ENCODE results near the gene IQGAP3. TPM values are rescaled to one million over a fixed set of nuclear protein-coding genes. Genes with fewer than 3 reads are reported as not detected.

IQGAP3 gene
- total RNA-seq, 1 experiment from 2014 or later = 41.8 TPM

- DNase-seq (ENCODE audit: low read depth) = no peak
These were observed 26.1 kb downstream of the IQGAP3 start for GRCh38 chr1:156546267-156546666.

GRCh38 chr1:156544592-156545102 is 27.7 kb downstream of the IQGAP3 start:
- no peak for DNase-seq (ENCODE audit: low read depth)

- no peak for DNase-seq (ENCODE audit: low read depth)
These were observed 29.3 kb downstream of the IQGAP3 start for GRCh38 chr1:156543066-156543465.

- no peak for DNase-seq (ENCODE audit: low read depth)
These were observed 31.4 kb downstream of the IQGAP3 start for GRCh38 chr1:156540955-156541354.

GRCh38 chr1:156539818-156540355 is 32.5 kb downstream of the IQGAP3 start:
- no peak for DNase-seq (ENCODE audit: low read depth)

DNA sequence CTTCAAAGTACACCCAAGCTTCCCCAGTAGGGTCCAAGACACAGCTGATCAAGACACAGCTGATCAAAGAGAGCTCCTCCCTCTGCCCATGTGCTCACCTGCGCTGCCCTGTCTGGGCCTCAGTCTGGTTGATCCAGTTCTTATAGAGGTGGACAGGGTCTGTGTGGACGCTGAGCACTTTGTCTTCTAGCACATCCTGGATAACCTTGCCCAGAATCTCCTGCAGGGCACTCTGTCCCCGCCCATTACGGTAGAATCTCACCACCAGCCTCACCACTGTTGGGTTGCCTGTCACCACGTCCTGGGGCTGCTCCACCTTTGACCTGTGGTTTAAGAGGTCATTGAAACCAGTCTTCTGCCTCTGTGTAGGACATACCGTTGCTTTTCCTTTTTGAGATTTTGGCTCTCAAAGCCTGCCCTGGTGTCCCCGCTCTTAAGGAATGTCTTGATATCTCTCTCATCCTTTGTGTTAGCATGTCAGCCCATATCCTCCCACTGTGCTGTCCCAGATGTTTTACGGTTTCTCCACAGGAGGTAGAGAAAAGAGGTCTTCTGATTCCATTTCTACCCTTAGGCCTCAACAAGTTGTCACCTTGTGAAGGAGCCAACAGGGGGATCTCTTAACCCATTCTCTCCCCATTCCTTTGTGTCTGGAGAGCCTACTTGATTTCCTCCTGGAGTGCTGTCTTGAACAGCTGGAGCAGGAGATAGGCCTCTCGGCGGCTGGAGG is 33.5 kb downstream of the IQGAP3 start:
- no peak for DNase-seq (ENCODE audit: low read depth)

GRCh38 chr1:156537027-156537426 is 35.3 kb downstream of the IQGAP3 start:
- no peak for DNase-seq (ENCODE audit: low read depth)

DNA sequence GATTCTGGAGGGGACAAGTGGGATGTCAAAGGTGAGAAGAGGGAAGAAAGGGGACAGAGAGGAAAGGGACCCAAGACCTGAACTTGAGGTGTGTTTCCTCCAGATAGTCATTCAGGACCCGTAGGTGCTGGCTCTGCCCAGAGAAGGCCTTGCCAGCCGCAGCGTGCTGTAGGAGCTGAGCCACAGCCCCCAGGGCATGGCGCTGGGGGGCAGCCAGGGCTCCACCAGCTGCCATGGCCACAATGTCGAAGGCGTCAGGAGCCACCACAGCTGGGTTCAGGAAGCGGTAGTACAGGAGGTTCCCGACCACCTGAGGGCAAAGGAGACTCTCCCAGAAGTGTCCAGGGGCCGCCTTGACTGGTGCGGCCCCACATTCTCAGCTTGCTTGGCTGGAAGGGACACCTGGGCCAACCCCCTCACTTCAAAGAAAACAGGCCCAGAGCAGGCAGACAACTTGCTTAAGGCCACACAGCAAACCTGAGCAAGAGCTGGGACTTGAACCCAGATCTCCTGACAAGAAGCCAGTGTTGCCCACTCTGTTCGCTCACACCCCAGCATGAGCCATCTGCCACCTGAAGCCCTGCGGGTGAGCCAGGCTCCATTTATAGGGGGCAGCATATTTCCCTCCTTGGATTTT is 37.8 kb downstream of the IQGAP3 start:
- DNase-seq (ENCODE audit: low read depth) = no peak

DNA sequence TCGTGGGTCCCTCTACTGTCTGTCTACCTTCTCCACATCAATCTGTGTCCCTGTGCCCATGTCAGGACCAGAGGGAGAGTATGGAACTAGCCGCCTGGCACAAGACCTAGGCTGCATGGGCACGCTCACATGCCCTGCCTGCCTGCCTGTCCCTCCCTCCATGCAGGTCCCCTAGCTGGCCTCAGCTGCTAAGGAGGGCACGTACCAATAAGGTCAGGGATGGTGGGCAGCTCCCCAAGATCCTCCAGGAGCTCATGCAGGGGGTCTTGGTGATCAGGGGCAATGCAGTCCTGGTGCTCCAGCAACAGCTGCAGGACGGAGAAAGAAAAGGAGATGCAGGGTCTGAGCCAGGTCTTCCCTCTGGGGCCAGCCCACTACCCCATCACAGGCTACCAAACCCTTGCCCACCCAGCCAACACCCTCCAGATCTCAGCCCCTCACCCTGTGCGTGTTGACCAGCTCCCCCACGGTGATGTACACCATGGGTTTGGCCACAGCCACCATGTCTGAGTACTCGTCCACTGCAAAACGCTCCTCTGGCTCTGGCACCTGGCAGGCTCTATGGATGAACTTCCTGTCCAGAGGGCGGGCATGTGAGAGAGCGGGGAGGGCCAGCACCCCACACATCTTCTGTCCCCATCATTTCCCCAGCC is 38.7 kb downstream of the IQGAP3 start:
- DNase-seq (ENCODE audit: low read depth) = no peak

DNA sequence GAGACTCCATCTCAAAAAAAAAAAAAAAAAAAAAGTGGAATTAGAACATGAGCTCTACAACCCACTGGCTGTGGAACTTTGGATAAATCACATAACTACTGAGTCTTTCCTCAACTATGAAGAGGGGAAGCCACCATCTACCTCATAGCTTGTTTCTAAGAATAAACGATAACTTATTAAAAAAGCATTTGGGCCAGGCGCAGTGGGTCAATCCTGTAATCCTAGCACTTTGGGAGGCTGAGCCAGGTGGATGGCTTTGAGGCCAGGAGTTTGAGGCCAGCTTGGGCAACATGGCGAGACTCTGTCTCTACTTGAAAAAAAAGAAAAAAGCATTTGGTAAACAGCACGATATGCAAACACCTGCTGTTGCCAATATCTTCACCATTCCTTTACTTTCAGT is 40.0 kb downstream of the IQGAP3 start:
- DNase-seq (ENCODE audit: low read depth) = no peak

- no peak for DNase-seq (ENCODE audit: low read depth)
These were observed 42.4 kb downstream of the IQGAP3 start for GRCh38 chr1:156530006-156530405.

GRCh38 chr1:156528875-156529425 is 43.4 kb downstream of the IQGAP3 start:
- no peak for DNase-seq (ENCODE audit: low read depth)

DNA sequence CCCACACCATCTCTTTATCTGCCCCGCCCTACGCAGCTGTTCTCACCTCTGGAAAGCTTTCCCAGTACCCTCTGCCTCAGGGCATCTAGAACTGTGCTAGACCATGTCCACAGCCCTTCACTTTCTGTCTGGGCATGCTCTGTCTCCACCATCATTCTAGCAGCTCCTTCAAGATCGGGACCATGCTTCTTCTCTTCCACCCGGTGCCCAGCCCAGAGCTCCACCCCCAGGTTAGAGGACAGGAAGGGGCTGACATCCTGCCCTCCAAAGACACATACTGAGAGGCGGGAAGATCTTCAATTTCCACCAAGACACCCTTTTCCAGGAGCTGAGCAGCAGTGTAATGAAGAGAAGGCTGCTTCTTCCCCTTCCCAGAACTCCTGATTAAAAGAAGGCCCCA is 44.1 kb downstream of the IQGAP3 start:
- DNase-seq (ENCODE audit: low read depth) = no peak

DNA sequence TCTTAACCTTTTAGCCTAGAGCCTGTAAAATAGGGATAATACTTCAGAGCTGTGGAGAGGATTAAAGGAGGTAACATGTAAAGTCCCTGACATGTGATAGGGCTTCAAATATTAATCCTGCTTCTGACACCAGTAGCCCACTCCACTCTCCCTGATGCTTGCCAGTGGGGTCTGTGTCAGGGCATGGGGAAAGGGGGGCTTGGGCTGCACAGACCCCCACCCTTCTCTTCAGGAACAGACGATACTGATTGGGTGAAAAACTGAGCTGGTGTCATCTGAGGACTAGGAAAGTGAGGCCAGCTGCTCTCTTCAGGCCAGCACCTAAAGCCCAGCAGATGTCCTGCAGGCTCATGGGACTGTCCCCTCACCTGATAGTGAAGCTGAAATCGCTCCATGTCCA is 44.8 kb downstream of the IQGAP3 start:
- no peak for DNase-seq (ENCODE audit: low read depth)

DNA sequence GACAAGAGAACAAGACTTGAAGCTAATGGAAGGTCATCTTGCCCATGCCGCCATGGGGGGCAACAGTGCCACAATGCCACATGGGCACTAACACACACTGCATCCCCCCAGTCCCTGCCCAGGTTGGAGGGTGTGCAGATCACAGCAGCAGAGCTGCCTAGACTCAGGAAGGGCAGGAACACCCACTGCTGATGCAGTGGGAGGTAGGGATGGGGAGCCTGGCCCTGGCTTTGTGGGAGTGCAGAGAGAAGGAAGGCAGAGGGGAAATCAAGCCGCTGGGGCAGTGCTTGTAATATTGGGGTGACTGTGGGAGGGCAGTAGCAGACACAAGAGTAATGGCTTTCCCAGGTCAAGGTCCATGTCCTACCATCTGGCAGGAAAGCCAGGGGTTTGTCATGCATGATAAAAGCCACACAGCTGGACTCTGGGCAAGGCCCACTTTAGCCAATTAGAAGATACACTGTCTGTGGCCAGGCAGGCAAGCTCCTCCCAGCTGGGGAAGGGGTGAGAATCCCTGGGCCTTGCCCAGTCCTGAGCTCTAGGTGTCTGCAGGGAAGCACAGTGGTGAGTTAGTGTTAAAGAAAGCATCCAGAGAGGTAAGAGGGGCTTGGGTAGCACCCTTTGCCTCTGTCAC is 46.4 kb downstream of the IQGAP3 start:
- DNase-seq (ENCODE audit: low read depth) = no peak

- no peak for DNase-seq (ENCODE audit: low read depth)
These were observed 47.3 kb downstream of the IQGAP3 start for GRCh38 chr1:156525071-156525501.

DNA sequence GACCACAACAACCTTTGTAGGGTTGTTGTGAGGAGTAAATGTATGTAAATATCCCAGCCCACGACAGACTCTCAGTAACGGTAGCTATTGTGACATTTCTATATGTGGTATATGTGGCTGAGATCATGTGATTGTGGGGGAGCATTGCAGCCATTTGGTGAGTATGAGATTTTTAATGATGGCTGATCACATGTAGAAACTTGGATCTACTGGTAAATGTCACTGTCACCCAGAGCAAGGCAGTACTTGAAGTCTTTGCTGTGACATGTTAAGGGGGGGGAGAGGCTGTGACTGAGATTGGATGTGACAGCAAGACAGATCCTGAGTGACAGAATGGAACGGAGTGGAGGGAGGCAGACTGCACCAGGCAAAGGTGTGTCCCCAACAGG is 47.9 kb downstream of the IQGAP3 start:
- DNase-seq (ENCODE audit: low read depth) = no peak

DNA sequence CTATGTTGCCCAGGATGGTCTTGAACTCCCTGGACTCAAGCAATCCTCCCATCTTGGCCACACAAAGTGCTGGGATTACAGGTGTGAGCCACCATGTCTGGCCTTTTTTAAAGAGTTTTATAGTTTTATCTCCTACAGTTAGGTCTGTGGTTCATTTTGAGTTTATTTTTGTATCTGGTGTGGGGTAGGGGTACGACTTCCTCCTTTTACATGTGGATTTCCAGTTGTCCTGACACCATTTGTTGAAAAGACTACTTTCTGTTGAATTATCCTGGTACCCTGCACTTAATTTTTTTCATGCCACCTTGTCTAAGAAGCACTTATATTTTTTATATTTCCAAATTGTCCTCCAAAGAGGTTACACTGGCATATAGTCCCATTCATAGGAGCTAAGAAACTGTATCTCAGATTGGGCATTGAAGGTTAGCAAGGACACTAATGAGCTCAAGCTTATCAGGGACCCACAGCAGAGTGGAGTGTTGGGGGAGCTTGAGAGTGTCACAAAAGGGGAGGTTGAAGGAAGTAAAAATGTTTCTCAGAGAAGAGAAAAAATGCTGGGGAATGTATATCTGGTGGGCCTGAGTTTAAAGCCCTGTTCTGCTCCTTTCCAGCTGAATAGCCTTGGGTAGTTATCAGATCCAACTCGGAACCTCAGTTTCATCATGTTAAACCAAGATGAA is 48.4 kb downstream of the IQGAP3 start:
- no peak for DNase-seq (ENCODE audit: low read depth)

DNA sequence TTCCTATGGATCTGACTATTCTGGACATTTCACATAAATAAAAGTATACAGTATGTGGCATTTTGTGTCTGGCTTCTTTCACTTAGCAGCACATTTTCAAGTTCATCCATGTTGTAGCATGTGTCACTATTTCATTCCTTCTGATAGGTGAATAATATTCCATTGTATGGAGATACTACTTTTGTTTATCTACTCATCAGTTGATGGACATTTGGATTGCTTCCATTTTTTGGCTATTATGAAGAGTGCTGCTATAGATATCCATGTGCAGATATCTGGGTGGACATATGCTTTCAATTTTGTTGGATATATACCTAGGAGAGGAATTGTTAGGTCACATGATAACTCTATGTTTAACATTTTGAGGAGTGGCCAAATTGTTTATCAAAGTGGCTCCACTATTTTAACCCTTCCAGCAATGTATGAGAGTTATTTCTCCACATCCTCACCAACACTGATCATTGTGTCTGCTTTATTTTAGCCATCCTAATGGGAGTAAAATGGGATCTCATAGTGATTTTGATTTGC is 49.9 kb downstream of the IQGAP3 start:
- DNase-seq (ENCODE audit: low read depth) = no peak

DNA sequence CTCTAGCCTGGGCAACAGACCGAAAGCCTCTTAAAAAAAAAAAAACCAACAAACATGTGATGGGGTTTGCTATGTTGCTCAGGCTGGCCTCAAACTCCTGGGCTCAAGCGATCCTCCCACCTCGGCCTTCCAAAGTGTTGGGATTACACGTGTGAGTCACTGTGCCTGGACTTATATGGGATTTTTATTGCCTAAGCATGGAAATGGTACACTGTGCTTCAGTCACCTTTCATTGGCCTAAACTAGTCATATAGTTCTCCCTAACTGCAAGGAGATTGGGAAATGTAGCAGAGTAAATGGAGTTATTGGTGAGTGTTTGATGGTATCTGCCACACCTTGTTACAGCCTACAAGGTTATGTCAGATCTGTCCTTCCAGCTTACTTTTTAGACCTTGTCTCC is 54.6 kb downstream of the IQGAP3 start:
- DNase-seq (ENCODE audit: low read depth) = peak; percentile 60

GRCh38 chr1:156516821-156517220 is 55.5 kb downstream of the IQGAP3 start:
- no peak for DNase-seq (ENCODE audit: low read depth)

All from HT1080 (cell line).